CD8-positive, alpha-beta memory T cell (primary cell): ENCODE measurements around the gene PSMD2. TPM values are rescaled to one million over a fixed set of nuclear protein-coding genes. Genes with fewer than 3 reads are reported as not detected.
A peak's percentile ranks its signal among the peaks of the same experiment; 100 is the strongest.

Experiments used
- CTCF ChIA-PET: fragments of 350-600 bp; sonication (Branson Sonifier 250); formaldehyde crosslinking; loops from one replicate; lab custom pipeline; 2021; ENCODE audit warnings: antibody characterized with exemption; lab: Charles Lee
- POLR2A ChIA-PET: fragments of 350-600 bp; sonication (Branson Sonifier 250); formaldehyde crosslinking; loops from one replicate; lab custom pipeline; 2021; ENCODE audit warnings: antibody characterized with exemption; lab: Charles Lee
- DNase-seq, 5 donors: peaks; one replicate each; pipeline versions ENCODE4 v3.0.0 to v3.0.0-alpha.2; 2020 to 2022; ENCODE audit warnings: mixed read lengths in 1 of 5
- H3K27ac ChIP-seq: one replicate; pipeline ENCODE4 v1.7.0; 2013; ENCODE audit warnings: low read depth, mild to moderate bottlenecking, low read length, moderate library complexity
- H3K27me3 ChIP-seq: 2 replicates; pipeline ENCODE4 v1.7.0; 2013; ENCODE audit warnings: low read length, mild to moderate bottlenecking; ENCODE audit not compliant: insufficient read depth, poor library complexity, severe bottlenecking
- H3K36me3 ChIP-seq: 2 replicates; pipeline ENCODE4 v1.7.0; 2013; ENCODE audit warnings: mild to moderate bottlenecking, low read length, moderate library complexity; ENCODE audit not compliant: insufficient read depth
- H3K4me1 ChIP-seq: 2 replicates; pipeline ENCODE4 v1.7.0; 2013; ENCODE audit warnings: mild to moderate bottlenecking, low read length, moderate library complexity; ENCODE audit not compliant: insufficient read depth
- H3K4me3 ChIP-seq: 2 replicates; pipeline ENCODE4 v1.7.0; 2013; ENCODE audit warnings: mild to moderate bottlenecking, low read length
- H3K9me3 ChIP-seq: 2 replicates; pipeline ENCODE4 v1.7.0; 2013; ENCODE audit warnings: mild to moderate bottlenecking, low read length
- H3K27ac Mint-ChIP-seq, 8 donors: one replicate each; pipeline ENCODE4 v1.8.0; 2020 to 2021; ENCODE audit warnings: mixed read lengths in 8 of 8, mild to moderate bottlenecking in 6 of 8, inconsistent platforms in 3 of 8, moderate library complexity in 3 of 8
- H3K27me3 Mint-ChIP-seq, 2 donors: one replicate each; pipeline ENCODE4 v1.8.0; 2020 to 2021; ENCODE audit warnings: mixed read lengths in 2 of 2, mild to moderate bottlenecking in 1 of 2, moderate library complexity in 1 of 2
- H3K36me3 Mint-ChIP-seq, 3 donors: one replicate each; pipeline ENCODE4 v1.8.0; 2020 to 2021; ENCODE audit warnings: mixed read lengths in 3 of 3, inconsistent platforms in 1 of 3, mild to moderate bottlenecking in 1 of 3
- H3K4me1 Mint-ChIP-seq, 3 donors: one replicate each; pipeline ENCODE4 v1.8.0; 2020 to 2021; ENCODE audit warnings: mixed read lengths in 3 of 3, inconsistent platforms in 1 of 3, mild to moderate bottlenecking in 1 of 3
- H3K4me3 Mint-ChIP-seq, 7 donors: one replicate each; pipeline ENCODE4 v1.8.0; 2020 to 2021; ENCODE audit warnings: mixed read lengths in 7 of 7, mild to moderate bottlenecking in 6 of 7, moderate library complexity in 4 of 7, inconsistent platforms in 2 of 7
- H3K9me3 Mint-ChIP-seq, 5 donors: one replicate each; pipeline ENCODE4 v1.8.0; 2020 to 2022; ENCODE audit warnings: mixed read lengths in 5 of 5, mild to moderate bottlenecking in 3 of 5, moderate library complexity in 2 of 5, inconsistent platforms in 1 of 5
- polyA plus RNA-seq: library from polyadenylated mRNA; unstranded; fragments of 300-500 nt; fragmentation: Illumina TruSeq; gene quantifications from one replicate; pipeline ENCODE4 v1.2.3, GENCODE V29; 2021
- total RNA-seq, 2 experiments: library from RNA; stranded (reverse); gene quantifications; one replicate each; pipeline ENCODE4 v1.2.3, GENCODE V29; 2021

Gene PSMD2
- total and polyA plus RNA-seq, 3 experiments from 2014 or later: 211 to 342 (median 334) TPM

GRCh38 chr3:184357248-184358123 lies 58.4 kb downstream of the PSMD2 start:
- no peaks in the 10 kb centered on the region for H3K27me3 Mint-ChIP-seq
- H3K36me3 Mint-ChIP-seq: peaks cover 0 to 5% (median 0%) of the 10 kb centered on the region in 3 donors
- ChIA-PET CTCF (interaction anchor here (1.2 to 1.5 kb wide), 3 partner anchors 14 to 185 kb away, joined by 3 read pairs; no protein-coding TSS in a partner anchor), POLR2A (no interaction called here)
- DNase-seq: no peak
- peak overlapping the region in 1 of 8 donors; percentile 39 for H3K27ac Mint-ChIP-seq
- H3K36me3 ChIP-seq: no peaks in the 10 kb centered on the region
- H3K4me3 ChIP-seq: no peak overlapping the region
- peak overlapping the region in 1 of 7 donors; percentile 69 for H3K4me3 Mint-ChIP-seq
- no peak overlapping the region for H3K27ac ChIP-seq
- H3K4me1 ChIP-seq: peaks cover 13% of the 10 kb centered on the region
- peaks cover 5 to 10% (median 8%) of the 10 kb centered on the region in 3 donors for H3K4me1 Mint-ChIP-seq
- H3K9me3 Mint-ChIP-seq: no peaks in the 10 kb centered on the region
- no peaks in the 10 kb centered on the region for H3K27me3 ChIP-seq
- H3K9me3 ChIP-seq: no peaks in the 10 kb centered on the region

GRCh38 chr3:184358124-184358767 lies 59.2 kb downstream of the PSMD2 start:
- Mint-ChIP-seq H3K27me3 (peaks cover 0 to 3% of the 10 kb centered on the region in 2 donors), H3K36me3 (peaks cover 0 to 8% (median 0%) of the 10 kb centered on the region in 3 donors), H3K4me1 (peaks cover 7 to 12% (median 9%) of the 10 kb centered on the region in 3 donors), H3K9me3 (peaks cover 0 to 1% (median 0%) of the 10 kb centered on the region in 5 donors), H3K4me3 (peak overlapping the region in 2 of 7 donors; percentile 38 to 78), H3K27ac (peak overlapping the region in 2 of 8 donors; percentile 39 to 74)
- Histone ChIP-seq H3K4me3 (no peak overlapping the region), H3K4me1 (peaks cover 13% of the 10 kb centered on the region), H3K27ac (no peak overlapping the region), H3K36me3 (no peaks in the 10 kb centered on the region), H3K9me3 (no peaks in the 10 kb centered on the region), H3K27me3 (no peaks in the 10 kb centered on the region)
- no peak for DNase-seq
- CTCF ChIA-PET: interaction anchor here (1.2 to 1.5 kb wide), 2 partner anchors 13 to 155 kb away, joined by 3 read pairs; no protein-coding TSS in a partner anchor
- POLR2A ChIA-PET: no interaction called here

Other genes starting within 250 kb of the PSMD2 start
- not detected for gene HTR3C, start 246.2 kb upstream of the PSMD2 start, total RNA-seq
- not detected for gene HTR3C, start 246.2 kb upstream of the PSMD2 start, polyA plus RNA-seq
- not detected for gene HTR3E, start 202.2 kb upstream of the PSMD2 start, total RNA-seq
- not detected for gene HTR3E, start 202.2 kb upstream of the PSMD2 start, polyA plus RNA-seq
- 10 to 100 TPM; 74.8 to 83.9 TPM for gene EIF2B5, start 163.9 kb upstream of the PSMD2 start, total RNA-seq
- gene EIF2B5, start 163.9 kb upstream of the PSMD2 start, polyA plus RNA-seq: 51.6 TPM
- 10 to 100 TPM; 38.5 to 44.0 TPM for gene DVL3, start 143.9 kb upstream of the PSMD2 start, total RNA-seq
- 15.4 TPM for gene DVL3, start 143.9 kb upstream of the PSMD2 start, polyA plus RNA-seq
- gene AP2M1, start 124.4 kb upstream of the PSMD2 start, total RNA-seq: 100 to 1,000 TPM; 268 to 270 TPM
- 265 TPM for gene AP2M1, start 124.4 kb upstream of the PSMD2 start, polyA plus RNA-seq
- 10 to 100 TPM; 70.8 to 70.9 TPM for gene ABCF3, start 113.0 kb upstream of the PSMD2 start, total RNA-seq
- 54.5 TPM for gene ABCF3, start 113.0 kb upstream of the PSMD2 start, polyA plus RNA-seq
- under 1 TPM in 1 of 2 experiments, not detected in 1; 0.11 TPM for gene VWA5B2, start 69.7 kb upstream of the PSMD2 start, total RNA-seq
- gene VWA5B2, start 69.7 kb upstream of the PSMD2 start, polyA plus RNA-seq: not detected
- gene ALG3, start 50.3 kb upstream of the PSMD2 start, total RNA-seq: 10 to 100 TPM; 59.4 to 61.4 TPM
- gene ALG3, start 50.3 kb upstream of the PSMD2 start, polyA plus RNA-seq: 73.2 TPM
- gene EEF1AKMT4, start 49.6 kb upstream of the PSMD2 start, total RNA-seq: 10 to 100 TPM; 13.2 to 14.5 TPM
- gene EEF1AKMT4, start 49.6 kb upstream of the PSMD2 start, polyA plus RNA-seq: 5.3 TPM
- under 1 TPM; 0.66 to 0.77 TPM for gene CAMK2N2, start 37.7 kb upstream of the PSMD2 start, total RNA-seq
- not detected for gene CAMK2N2, start 37.7 kb upstream of the PSMD2 start, polyA plus RNA-seq
- gene ECE2, start 23.2 kb upstream of the PSMD2 start, total RNA-seq: not detected
- gene ECE2, start 23.2 kb upstream of the PSMD2 start, polyA plus RNA-seq: not detected
- 100 to 1,000 TPM; 693 to 694 TPM for gene EIF4G1, start 15.4 kb downstream of the PSMD2 start, total RNA-seq
- 46.2 TPM for gene EIF4G1, start 15.4 kb downstream of the PSMD2 start, polyA plus RNA-seq
- gene FAM131A, start 38.4 kb downstream of the PSMD2 start, total RNA-seq: 1 to 10 TPM; 2.2 to 2.4 TPM
- gene FAM131A, start 38.4 kb downstream of the PSMD2 start, polyA plus RNA-seq: 2.2 TPM
- gene CLCN2, start 62.4 kb downstream of the PSMD2 start, total RNA-seq: 1 to 10 TPM; 6.3 to 7.3 TPM
- gene CLCN2, start 62.4 kb downstream of the PSMD2 start, polyA plus RNA-seq: 0.54 TPM
- 100 to 1,000 TPM; 147 TPM for gene POLR2H, start 62.5 kb downstream of the PSMD2 start, total RNA-seq
- gene POLR2H, start 62.5 kb downstream of the PSMD2 start, polyA plus RNA-seq: 52.1 TPM
- gene THPO, start 79.0 kb downstream of the PSMD2 start, total RNA-seq: not detected
- gene THPO, start 79.0 kb downstream of the PSMD2 start, polyA plus RNA-seq: not detected
- under 1 TPM in 1 of 2 experiments, not detected in 1; 0.04 TPM for gene CHRD, start 80.8 kb downstream of the PSMD2 start, total RNA-seq
- not detected for gene CHRD, start 80.8 kb downstream of the PSMD2 start, polyA plus RNA-seq